Mesenchymal stem cell (in vitro differentiated cells and primary cell): ENCODE measurements around the gene AFAP1.

Source experiments
- DNase-seq: peaks from one replicate; pipeline ENCODE4 v3.0.0-alpha.2; 2013
- H2AFZ ChIP-seq: one replicate; pipeline ENCODE4 v1.6.1; 2013; ENCODE audit warnings: low read depth, mild to moderate bottlenecking, control low read depth, inconsistent platforms, low read length, moderate library complexity
- H2AK5ac ChIP-seq: 2 replicates; pipeline ENCODE4 v1.6.1; 2013; ENCODE audit warnings: low read length, moderate library complexity, mild to moderate bottlenecking, inconsistent platforms; ENCODE audit not compliant: severe bottlenecking
- H2BK120ac ChIP-seq: one replicate; pipeline ENCODE4 v1.6.1; 2013; ENCODE audit warnings: low read depth, mild to moderate bottlenecking, inconsistent platforms, low read length, moderate library complexity
- H2BK12ac ChIP-seq, 2 experiments: one replicate each; pipeline ENCODE4 v1.6.1; 2013; ENCODE audit warnings: inconsistent platforms in 2 of 2, low read length in 2 of 2, mild to moderate bottlenecking in 2 of 2, moderate library complexity in 2 of 2, control low read depth in 1 of 2
- H2BK15ac ChIP-seq: one replicate; pipeline ENCODE4 v1.6.1; 2013; ENCODE audit warnings: mild to moderate bottlenecking, low read depth, inconsistent platforms; ENCODE audit not compliant: poor library complexity, severe bottlenecking
- H2BK5ac ChIP-seq: 2 replicates; pipeline ENCODE4 v1.6.1; 2013; ENCODE audit warnings: low read depth, mild to moderate bottlenecking, low read length, control low read depth, inconsistent platforms; ENCODE audit not compliant: poor library complexity, severe bottlenecking
- H3K14ac ChIP-seq, 2 experiments: one replicate each; pipeline ENCODE4 v1.6.1; 2013; ENCODE audit warnings: inconsistent platforms in 2 of 2, low read length in 2 of 2, control low read depth in 1 of 2, mild to moderate bottlenecking in 1 of 2, moderate library complexity in 1 of 2
- H3K18ac ChIP-seq, 2 experiments: one replicate each; pipeline ENCODE4 v1.6.1; 2013; ENCODE audit warnings: inconsistent platforms in 2 of 2, low read length in 2 of 2, control low read depth in 1 of 2, low read depth in 1 of 2, mild to moderate bottlenecking in 1 of 2
- H3K23ac ChIP-seq, 2 experiments: one replicate each; pipeline ENCODE4 v1.6.1; 2013; ENCODE audit warnings: inconsistent platforms in 2 of 2, low read length in 2 of 2, mild to moderate bottlenecking in 2 of 2, moderate library complexity in 2 of 2, control low read depth in 1 of 2
- H3K27ac ChIP-seq: 2 replicates; pipeline ENCODE4 v1.5.1; 2013; ENCODE audit warnings: mild to moderate bottlenecking, moderate library complexity, low read length, control low read depth, inconsistent platforms; ENCODE audit not compliant: poor library complexity, severe bottlenecking
- H3K27me3 ChIP-seq, 2 experiments: 2 replicates each; pipeline versions ENCODE4 v1.6.1 to v1.7.0; 2013; ENCODE audit warnings: low read length in 2 of 2, mild to moderate bottlenecking in 2 of 2, moderate library complexity in 2 of 2, control low read depth in 1 of 2, inconsistent platforms in 1 of 2; ENCODE audit not compliant: control insufficient read depth in 1 of 2, insufficient read depth in 1 of 2
- H3K36me3 ChIP-seq, 2 experiments: 2 replicates each; pipeline versions ENCODE4 v1.6.1 to v1.7.0; 2013; ENCODE audit warnings: low read length in 2 of 2, control low read depth in 1 of 2, inconsistent platforms in 1 of 2, low read depth in 1 of 2, mild to moderate bottlenecking in 1 of 2; ENCODE audit not compliant: insufficient read depth in 2 of 2, control insufficient read depth in 1 of 2
- H3K4ac ChIP-seq, 2 experiments: one replicate each; pipeline ENCODE4 v1.6.1; 2013; ENCODE audit warnings: inconsistent platforms in 2 of 2, low read length in 2 of 2, mild to moderate bottlenecking in 2 of 2, moderate library complexity in 2 of 2, control low read depth in 1 of 2, low read depth in 1 of 2
- H3K4me1 ChIP-seq: 2 replicates; pipeline ENCODE4 v1.6.1; 2013; ENCODE audit warnings: low read depth, low read length, control low read depth; ENCODE audit not compliant: control insufficient read depth, insufficient read depth
- H3K4me2 ChIP-seq: 2 replicates; pipeline ENCODE4 v1.6.1; 2013; ENCODE audit warnings: low read length, mild to moderate bottlenecking, inconsistent platforms; ENCODE audit not compliant: poor library complexity, severe bottlenecking
- H3K4me3 ChIP-seq, 2 experiments: 2 replicates each; pipeline versions ENCODE4 v1.5.1 to v1.7.0; 2013; ENCODE audit warnings: low read length in 2 of 2, mild to moderate bottlenecking in 2 of 2, control low read depth in 1 of 2, low read depth in 1 of 2; ENCODE audit not compliant: insufficient read depth in 1 of 2
- H3K79me1 ChIP-seq: replicated peaks from 2 replicates; pipeline ENCODE4 v1.6.1; 2013; ENCODE audit warnings: mild to moderate bottlenecking, control low read depth, low read length, inconsistent platforms; ENCODE audit not compliant: poor library complexity, severe bottlenecking
- H3K9ac ChIP-seq: 2 replicates; pipeline ENCODE4 v1.7.0; 2013; ENCODE audit warnings: mild to moderate bottlenecking, low read length, moderate library complexity
- H3K9me3 ChIP-seq: 2 replicates; pipeline ENCODE4 v1.7.0; 2013; ENCODE audit warnings: mild to moderate bottlenecking, low read length; ENCODE audit not compliant: control insufficient read depth
- H4K8ac ChIP-seq: one replicate; pipeline ENCODE4 v1.6.1; 2013; ENCODE audit warnings: inconsistent platforms, mild to moderate bottlenecking, low read length, moderate library complexity
- H4K91ac ChIP-seq: one replicate; pipeline ENCODE4 v1.6.1; 2013; ENCODE audit warnings: mild to moderate bottlenecking, low read length, inconsistent platforms
- WGBS: methylation state at CpG from one replicate; pipeline ENCODE4 v1.1.7; 2013; ENCODE audit warnings: mixed read lengths; 5-methylcytosine and 5-hydroxymethylcytosine counted together

AFAP1 gene

DNA sequence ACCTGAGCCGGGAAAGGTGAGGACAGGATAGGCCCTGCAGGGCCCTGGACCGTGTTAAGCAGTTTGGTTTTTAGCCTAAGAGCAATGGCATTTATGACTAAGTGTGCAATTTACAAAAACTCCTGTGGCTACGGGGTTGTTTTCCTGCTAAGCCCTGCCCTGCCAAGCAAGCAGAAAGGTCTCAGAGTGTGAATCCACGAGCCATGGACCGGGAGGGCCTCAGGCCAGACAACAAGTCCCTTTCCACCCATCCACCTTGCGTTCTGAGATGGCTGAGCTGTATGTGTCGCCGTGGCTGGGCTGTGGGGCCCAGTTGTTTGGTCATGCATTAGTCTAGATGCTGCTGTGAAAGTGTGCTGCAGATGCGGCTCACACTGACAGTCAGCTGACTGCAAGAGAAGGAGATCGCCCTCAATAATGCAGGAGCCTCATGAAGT is 33.9 kb upstream of the AFAP1 start:
- Histone ChIP-seq H3K18ac (peak overlapping the region in 1 of 2 experiments; percentile 31), H3K4me1 (peaks cover 43% of the 10 kb centered on the region), H3K9ac (peak overlapping the region; percentile 8), H2AK5ac (no peak overlapping the region), H4K91ac (no peak overlapping the region), H3K4me3 (no peak overlapping the region), H3K27me3 (no peaks in the 10 kb centered on the region), H3K27ac (peak overlapping the region; percentile 25), H3K14ac (peak overlapping the region in 1 of 2 experiments; percentile 8), H3K79me1 (peaks cover 5% of the 10 kb centered on the region), H4K8ac (peak overlapping the region; percentile 3), H2BK15ac (no peak overlapping the region), H3K36me3 (no peaks in the 10 kb centered on the region), H2BK12ac (no peak overlapping the region), H3K9me3 (no peaks in the 10 kb centered on the region), H2BK5ac (no peak overlapping the region), H2AFZ (no peak overlapping the region), H2BK120ac (no peak overlapping the region), H3K4me2 (no peak overlapping the region), H3K4ac (no peak overlapping the region), H3K23ac (no peak overlapping the region)
- peak; percentile 52 for DNase-seq
- WGBS, result 69% methylated on average over 10 of the region's 10 CpGs

DNA sequence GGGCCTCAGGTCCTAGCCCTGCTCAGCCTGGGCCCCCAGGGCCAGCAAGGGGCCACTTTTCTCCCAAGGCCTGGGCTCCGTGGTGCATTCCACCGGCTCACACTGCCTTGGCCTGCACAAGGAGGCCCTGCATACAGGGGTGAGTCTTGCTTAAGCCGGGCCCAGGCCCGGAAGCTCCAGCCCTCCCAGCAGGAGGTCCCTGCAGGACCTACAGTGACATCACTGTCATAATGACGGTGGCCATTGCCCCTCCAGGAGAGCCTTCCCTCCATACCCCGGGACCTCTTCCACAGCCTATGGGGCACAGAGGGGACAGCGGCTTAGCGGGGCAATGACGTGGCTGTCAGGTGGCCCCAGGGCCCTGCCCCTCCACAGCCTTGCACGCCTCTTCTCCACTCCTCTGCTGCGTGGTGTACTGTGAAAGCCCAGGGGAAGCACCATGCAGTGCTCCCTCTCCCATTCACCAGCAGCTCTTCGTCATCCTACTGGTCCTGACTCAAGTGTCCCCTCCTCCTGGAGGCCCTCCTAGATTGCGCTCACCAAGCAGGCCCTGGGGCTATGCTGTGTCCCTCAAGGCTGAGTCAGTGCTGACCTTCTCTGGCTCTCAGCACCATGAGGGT is 32.3 kb upstream of the AFAP1 start:
- peak overlapping the region; percentile 66 for H4K8ac ChIP-seq
- H3K14ac ChIP-seq, result peak overlapping the region in 1 of 2 experiments; percentile 66
- H3K4me1 ChIP-seq, result peaks cover 52% of the 10 kb centered on the region
- no peak for DNase-seq
- H3K9ac ChIP-seq, result no peak overlapping the region
- peak overlapping the region; percentile 4 for H2AK5ac ChIP-seq
- no peaks in the 10 kb centered on the region for H3K36me3 ChIP-seq
- no peaks in the 10 kb centered on the region for H3K27me3 ChIP-seq
- H3K4me3 ChIP-seq, result no peak overlapping the region
- H2BK15ac ChIP-seq, result no peak overlapping the region
- H2BK120ac ChIP-seq, result peak overlapping the region; percentile 30
- H3K18ac ChIP-seq, result peak overlapping the region; percentile 67 to 73
- no peak overlapping the region for H2BK5ac ChIP-seq
- H2AFZ ChIP-seq, result no peak overlapping the region
- H4K91ac ChIP-seq, result peak overlapping the region; percentile 86
- H3K23ac ChIP-seq, result no peak overlapping the region
- 89% methylated on average over 13 of the region's 13 CpGs for WGBS
- H3K9me3 ChIP-seq, result no peaks in the 10 kb centered on the region
- no peak overlapping the region for H3K4me2 ChIP-seq
- H3K4ac ChIP-seq, result peak overlapping the region; percentile 49 to 57
- no peak overlapping the region for H3K27ac ChIP-seq
- H3K79me1 ChIP-seq, result peaks cover 5% of the 10 kb centered on the region
- peak overlapping the region; percentile 12 to 85 for H2BK12ac ChIP-seq

DNA sequence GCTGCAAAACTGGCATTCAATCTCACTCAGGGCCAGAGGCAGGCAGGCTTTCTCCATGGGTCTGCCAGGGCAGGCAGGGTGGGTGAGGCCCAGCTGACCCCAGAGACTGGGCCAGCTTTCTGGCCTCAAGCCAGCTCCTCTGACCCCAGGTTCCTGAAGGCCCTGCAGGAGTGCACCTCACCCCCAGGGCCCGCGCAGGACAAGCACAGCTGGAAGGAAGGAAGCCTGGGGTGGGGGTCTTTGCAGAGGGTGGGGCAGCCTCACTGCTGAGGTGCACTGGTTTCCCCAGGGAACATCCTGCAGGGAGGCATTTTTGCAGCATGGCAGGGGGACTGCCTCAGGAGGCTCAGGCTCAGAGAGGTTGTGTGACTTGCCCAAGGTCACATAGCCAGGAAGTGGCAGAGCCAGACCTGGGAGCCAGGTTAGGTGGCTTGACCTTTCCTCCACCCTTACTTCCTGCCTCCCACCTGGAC is 31.5 kb upstream of the AFAP1 start:
- WGBS, result 89% methylated on average over 2 of the region's 2 CpGs
- H2AK5ac ChIP-seq, result peak overlapping the region; percentile 4
- H3K27me3 ChIP-seq, result no peaks in the 10 kb centered on the region

DNA sequence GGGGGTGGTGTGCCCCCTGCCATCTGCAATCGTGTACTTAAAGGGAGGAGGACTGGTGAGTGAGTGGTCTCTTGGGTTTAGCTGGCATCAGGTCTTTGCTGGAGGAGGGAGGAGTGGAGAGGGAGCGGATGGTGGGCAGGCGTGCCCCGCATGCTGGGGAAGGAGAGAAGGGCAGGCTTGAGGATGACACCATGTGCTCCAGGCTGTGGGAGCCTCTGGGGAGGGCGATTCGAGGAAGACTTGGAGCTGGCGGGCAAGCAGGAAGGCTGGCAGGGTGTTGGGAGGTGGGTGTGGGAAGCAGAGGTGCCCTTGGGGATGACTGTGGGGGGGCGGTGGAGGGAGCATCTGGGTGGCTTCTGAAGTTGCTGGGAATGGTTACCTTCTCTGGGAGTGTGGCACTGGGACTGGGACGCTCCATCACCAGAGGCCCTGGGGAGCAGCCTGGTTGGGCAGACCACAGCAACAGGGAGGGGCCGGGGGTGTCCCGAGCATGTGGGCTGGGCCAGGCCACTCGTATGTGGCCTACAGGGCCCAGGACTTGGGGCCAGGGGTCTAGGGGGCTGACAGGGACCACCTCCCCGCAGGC is 30.8 kb upstream of the AFAP1 start:
- Histone ChIP-seq H3K23ac (peak overlapping the region in 1 of 2 experiments; percentile 16), H2BK120ac (peak overlapping the region; percentile 91), H3K4ac (peak overlapping the region; percentile 94 to 95), H4K91ac (peak overlapping the region; percentile 87), H3K27ac (peak overlapping the region; percentile 93), H3K14ac (peak overlapping the region in 1 of 2 experiments; percentile 98), H2BK12ac (peak overlapping the region; percentile 91 to 98), H3K4me1 (peaks cover 52% of the 10 kb centered on the region), H3K4me2 (peak overlapping the region; percentile 5), H3K27me3 (no peaks in the 10 kb centered on the region), H3K9ac (peak overlapping the region; percentile 69), H3K18ac (peak overlapping the region; percentile 88 to 99), H3K9me3 (no peaks in the 10 kb centered on the region), H2BK5ac (peak overlapping the region; percentile 83), H3K4me3 (peak overlapping the region; percentile 18 to 37), H4K8ac (peak overlapping the region; percentile 98), H3K79me1 (peaks cover 5% of the 10 kb centered on the region), H3K36me3 (no peaks in the 10 kb centered on the region), H2BK15ac (peak overlapping the region; percentile 87), H2AFZ (no peak overlapping the region), H2AK5ac (peak overlapping the region; percentile 4)
- no peak for DNase-seq
- WGBS, result 82% methylated on average over 13 of the region's 13 CpGs

More for the DNA sequence above, 31.5 kb upstream of the AFAP1 start:
- Histone ChIP-seq H4K8ac (peak overlapping the region; percentile 98), H2AFZ (no peak overlapping the region), H3K4me2 (no peak overlapping the region), H3K23ac (no peak overlapping the region), H3K14ac (peak overlapping the region in 1 of 2 experiments; percentile 66), H3K18ac (peak overlapping the region; percentile 85 to 88), H3K27ac (peak overlapping the region; percentile 93), H3K36me3 (no peaks in the 10 kb centered on the region), H3K9me3 (no peaks in the 10 kb centered on the region), H3K4me1 (peaks cover 52% of the 10 kb centered on the region), H3K79me1 (peaks cover 5% of the 10 kb centered on the region), H2BK15ac (peak overlapping the region; percentile 87), H4K91ac (peak overlapping the region; percentile 87), H3K4ac (peak overlapping the region; percentile 94 to 95), H3K9ac (no peak overlapping the region), H2BK5ac (peak overlapping the region; percentile 83), H3K4me3 (no peak overlapping the region), H2BK12ac (peak overlapping the region; percentile 86 to 98), H2BK120ac (peak overlapping the region; percentile 91)
- no peak for DNase-seq
